Measurements from ENCODE around the gene LHX1.

LHX1 gene

DNA sequence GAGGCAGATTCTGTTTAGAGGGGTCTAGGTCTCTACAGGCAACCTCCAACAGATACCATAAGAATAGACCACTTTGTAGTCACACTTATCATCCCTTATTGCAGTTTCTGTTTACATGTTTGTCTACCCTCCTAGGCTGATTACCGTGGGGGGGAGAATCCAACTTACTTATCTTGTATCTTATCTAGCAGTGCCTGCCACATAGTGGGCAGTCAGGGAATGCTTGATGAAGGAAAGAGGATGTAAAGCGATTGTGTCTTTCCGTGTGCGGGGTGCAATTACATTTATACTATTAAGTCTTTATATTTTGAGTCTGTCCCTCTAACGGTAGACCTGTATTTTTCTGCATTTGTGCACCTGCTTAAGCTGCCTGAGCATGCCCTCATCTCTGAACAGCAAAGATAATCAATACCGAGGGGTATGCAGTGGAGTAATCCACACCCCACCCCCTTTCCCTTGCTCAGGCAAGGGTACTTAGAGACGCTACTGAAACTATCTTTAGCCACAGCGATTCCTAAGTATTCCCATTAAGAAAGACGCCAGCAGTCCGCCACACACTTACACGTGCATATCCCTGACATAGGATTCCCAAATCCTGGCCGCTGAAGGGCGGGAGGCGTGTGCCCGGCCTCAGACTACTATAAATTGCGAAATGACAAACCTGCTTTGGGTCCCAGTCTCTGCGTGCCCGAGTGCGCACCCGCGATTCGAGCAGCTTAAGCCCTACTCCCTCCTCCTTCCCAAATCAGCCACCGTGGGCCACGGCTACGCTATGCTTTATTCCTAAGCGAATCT is 10.8 kb downstream of the LHX1 start:
- H3K4me3 ChIP-seq (ENCODE audit: low read length) = peak overlapping the region; percentile 80
- TF ChIP-seq ZNF274 (IDR thresholded peaks at IDR 0.05; ENCODE audit: low read depth, low read length) = no peak

GRCh38 chr17:36948717-36949460 is 11.6 kb downstream of the LHX1 start, which contains the start of gene AATF:
Gene AATF, plus strand, starts transcription at chr17:36948954. Its CDS starts 172 bp downstream, at chr17:36949126.
- no peak for TF ChIP-seq ZNF274 (IDR thresholded peaks at IDR 0.05; ENCODE audit: low read depth, low read length)

DNA sequence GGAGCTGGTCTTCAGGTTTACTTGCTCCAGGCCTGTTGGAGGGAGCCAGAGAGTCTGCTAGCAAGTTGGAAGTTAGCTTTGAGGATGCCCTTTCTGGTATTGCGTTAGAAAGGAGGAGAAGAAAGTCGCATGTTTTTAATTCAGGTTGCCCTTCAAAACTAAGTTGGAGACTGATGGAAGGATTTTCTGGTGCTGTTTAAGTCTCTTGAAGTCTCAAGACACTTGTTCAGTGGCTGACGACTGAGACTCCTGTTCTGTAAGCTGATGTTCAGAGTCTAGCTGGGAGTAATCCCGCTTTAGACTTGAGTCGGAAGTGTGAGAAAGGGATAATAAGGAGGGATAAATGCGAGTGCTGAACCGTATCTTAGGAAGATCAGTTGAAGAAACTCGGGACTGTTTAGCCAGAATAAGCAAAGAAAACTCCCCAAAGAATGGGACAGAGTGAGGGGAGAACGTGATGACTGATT is 12.2 kb downstream of the LHX1 start:
- peak overlapping the region; percentile 85 for H3K4me3 ChIP-seq (ENCODE audit: low read length)
- no peak for TF ChIP-seq ZNF274 (IDR thresholded peaks at IDR 0.05; ENCODE audit: low read depth, low read length)

More at GRCh38 chr17:36948717-36949460, 11.6 kb downstream of the LHX1 start, which contains the start of gene AATF:
- peak within 1 kb of the TSS; percentile 85 for H3K4me3 ChIP-seq (ENCODE audit: low read length)

DNA sequence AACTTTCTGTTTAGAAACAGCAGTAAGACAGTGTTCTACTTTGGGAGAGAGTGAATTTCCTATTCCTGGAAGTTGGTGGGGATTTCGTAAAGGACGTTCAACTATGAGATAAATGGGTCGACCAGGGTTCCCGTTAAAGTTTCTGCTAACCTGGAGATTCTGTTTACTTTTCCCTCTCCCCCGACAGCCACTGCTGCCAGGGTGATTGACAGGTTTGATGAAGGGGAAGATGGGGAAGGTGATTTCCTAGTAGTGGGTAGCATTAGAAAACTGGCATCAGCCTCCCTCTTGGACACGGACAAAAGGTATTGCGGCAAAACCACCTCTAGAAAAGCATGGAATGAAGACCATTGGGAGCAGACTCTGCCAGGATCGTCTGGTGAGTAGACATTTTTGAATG is 12.8 kb downstream of the LHX1 start:
- no peak for TF ChIP-seq ZNF274 (IDR thresholded peaks at IDR 0.05; ENCODE audit: low read depth, low read length)
- peak overlapping the region; percentile 85 for H3K4me3 ChIP-seq (ENCODE audit: low read length)

DNA sequence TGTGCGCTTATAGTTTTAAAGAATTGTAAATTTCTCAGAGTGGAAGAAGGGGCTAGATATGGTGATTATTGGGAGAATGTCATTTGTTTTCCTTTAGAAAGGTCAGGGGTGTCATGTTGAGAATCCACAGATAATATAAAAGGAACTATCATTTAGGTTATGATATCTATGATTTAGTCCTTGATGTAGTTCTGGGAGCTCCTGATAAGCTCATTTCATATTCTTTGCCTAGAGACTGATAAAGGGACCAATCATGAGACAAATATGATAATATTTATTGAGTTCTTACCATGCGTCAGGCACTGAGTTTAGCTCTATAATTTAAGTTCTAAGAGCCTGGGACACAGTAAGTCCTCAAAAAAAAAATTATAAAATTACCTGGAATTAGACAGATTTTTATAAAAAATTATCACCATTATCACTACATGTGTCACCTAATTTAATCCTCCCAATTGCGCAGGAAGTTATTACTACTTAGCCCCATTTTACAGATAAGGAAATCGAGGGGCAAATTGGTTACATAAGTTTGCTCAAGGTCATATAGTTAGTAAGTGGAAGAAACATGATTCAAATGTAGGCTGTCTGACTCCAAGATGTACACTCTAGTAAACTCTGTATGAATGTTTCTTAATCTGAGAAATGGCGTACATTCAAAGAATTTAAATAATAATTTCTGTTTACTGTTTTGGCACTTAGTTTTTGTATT is 14.0 kb downstream of the LHX1 start:
- no peak overlapping the region for H3K4me3 ChIP-seq (ENCODE audit: low read length)
- no peak for TF ChIP-seq ZNF274 (IDR thresholded peaks at IDR 0.05; ENCODE audit: low read depth, low read length)

GRCh38 chr17:36971508-36971907 is 34.2 kb downstream of the LHX1 start:
- no peak overlapping the region for H3K4me3 ChIP-seq (ENCODE audit: low read length)
- no peak for TF ChIP-seq ZNF274 (IDR thresholded peaks at IDR 0.05; ENCODE audit: low read depth, low read length)

- no peak for TF ChIP-seq ZNF274 (IDR thresholded peaks at IDR 0.05; ENCODE audit: low read depth, low read length)
Measured at GRCh38 chr17:36972186-36972700, 35.0 kb downstream of the LHX1 start.

DNA sequence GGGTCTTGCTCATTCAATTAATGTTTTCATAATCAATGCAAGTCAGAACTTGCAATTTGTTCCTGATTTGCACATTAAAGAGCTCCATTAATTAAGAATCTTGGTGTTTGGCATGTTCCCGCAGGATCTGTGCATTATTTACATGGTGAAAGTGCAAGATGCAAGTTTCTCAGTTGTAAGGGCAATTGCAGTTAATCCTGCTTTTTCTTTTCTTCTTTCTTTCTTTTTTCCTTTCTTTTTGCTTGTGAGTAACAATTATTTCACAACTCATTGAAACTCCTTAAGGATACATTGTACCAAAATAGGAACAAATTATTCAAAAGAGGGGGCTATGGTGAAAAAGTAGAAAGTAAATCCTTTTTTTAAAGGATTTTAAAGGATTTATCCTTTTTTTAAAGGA is 35.6 kb downstream of the LHX1 start:
- no peak overlapping the region for H3K4me3 ChIP-seq (ENCODE audit: low read length)
- TF ChIP-seq ZNF274 (IDR thresholded peaks at IDR 0.05; ENCODE audit: low read depth, low read length) = no peak

More at GRCh38 chr17:36972186-36972700, 35.0 kb downstream of the LHX1 start:
- H3K4me3 ChIP-seq (ENCODE audit: low read length) = no peak overlapping the region

GRCh38 chr17:36975922-36976515 is 38.7 kb downstream of the LHX1 start:
- no peak for TF ChIP-seq ZNF274 (IDR thresholded peaks at IDR 0.05; ENCODE audit: low read depth, low read length)
- H3K4me3 ChIP-seq (ENCODE audit: low read length) = no peak overlapping the region

- TF ChIP-seq ZNF274 (IDR thresholded peaks at IDR 0.05; ENCODE audit: low read depth, low read length) = no peak
- H3K4me3 ChIP-seq (ENCODE audit: low read length) = no peak overlapping the region
Measured at GRCh38 chr17:36977066-36977465, 39.8 kb downstream of the LHX1 start.

DNA sequence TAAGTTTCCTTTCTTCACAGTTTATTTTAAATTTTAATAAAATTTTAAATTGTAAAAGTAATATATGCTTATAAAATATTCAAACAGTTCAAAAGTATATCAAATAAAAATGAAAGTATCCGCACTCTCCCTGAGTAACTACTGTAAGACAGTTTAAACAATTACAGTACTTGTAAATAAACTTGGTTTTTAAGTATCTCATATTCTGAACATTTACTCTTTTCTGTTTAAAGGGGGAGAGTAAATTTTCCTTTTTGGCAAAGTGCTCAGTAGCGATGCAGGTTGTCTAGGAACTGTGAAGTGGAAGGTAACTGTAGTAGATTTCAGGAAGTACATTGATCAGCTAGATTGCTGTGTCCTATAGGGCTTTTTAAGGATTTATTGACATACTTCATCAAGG is 40.3 kb downstream of the LHX1 start:
- TF ChIP-seq ZNF274 (IDR thresholded peaks at IDR 0.05; ENCODE audit: low read depth, low read length) = no peak
- H3K4me3 ChIP-seq (ENCODE audit: low read length) = no peak overlapping the region

GRCh38 chr17:36978810-36979564 is 41.7 kb downstream of the LHX1 start:
- H3K4me3 ChIP-seq (ENCODE audit: low read length) = no peak overlapping the region
- TF ChIP-seq ZNF274 (IDR thresholded peaks at IDR 0.05; ENCODE audit: low read depth, low read length) = no peak

GRCh38 chr17:36979565-36979941 is 42.3 kb downstream of the LHX1 start:
- H3K4me3 ChIP-seq (ENCODE audit: low read length) = no peak overlapping the region
- no peak for TF ChIP-seq ZNF274 (IDR thresholded peaks at IDR 0.05; ENCODE audit: low read depth, low read length)

Measured in GM08714 (cell line).